Osteoblast (primary cell): ENCODE measurements around the gene B4GALNT2. TPM values are rescaled to one million over a fixed set of nuclear protein-coding genes. Genes with fewer than 3 reads are reported as not detected.

ENCODE experiments used
- DNase-seq: peaks from one replicate; pipeline ENCODE4 v3.0.0; 2011; ENCODE audit warnings: low spot score, mixed read lengths; ENCODE audit not compliant: insufficient read length; ENCODE audit errors: missing footprints
- H2AFZ ChIP-seq: 2 replicates; pipeline ENCODE4 v1.6.0; 2011; ENCODE audit warnings: mild to moderate bottlenecking, low read length
- H3K27ac ChIP-seq: 2 replicates; pipeline ENCODE4 v1.5.1; 2011; ENCODE audit warnings: mild to moderate bottlenecking, low read depth, low read length, moderate library complexity
- H3K27me3 ChIP-seq: 2 replicates; pipeline ENCODE4 v1.6.0; 2012; ENCODE audit warnings: mild to moderate bottlenecking, control low read depth, inconsistent platforms, low read length, moderate library complexity; ENCODE audit not compliant: insufficient read depth
- H3K36me3 ChIP-seq: 2 replicates; pipeline ENCODE4 v1.5.1; 2011; ENCODE audit warnings: mild to moderate bottlenecking, low read length, control low read depth, moderate library complexity; ENCODE audit not compliant: insufficient read depth
- H3K4me1 ChIP-seq: 2 replicates; pipeline ENCODE4 v1.5.1; 2011; ENCODE audit warnings: mild to moderate bottlenecking, low read length, control low read depth, moderate library complexity; ENCODE audit not compliant: insufficient read depth
- H3K4me2 ChIP-seq: 2 replicates; pipeline ENCODE4 v1.6.0; 2011; ENCODE audit warnings: mild to moderate bottlenecking, low read length; ENCODE audit not compliant: insufficient read depth
- H3K4me3 ChIP-seq: fragments of 200-600 bp; sonication (generic); 3 replicates; pipeline ENCODE4 v1.5.1; 2012; ENCODE audit warnings: mild to moderate bottlenecking, low read length, inconsistent platforms; ENCODE audit not compliant: insufficient read depth
- H3K79me2 ChIP-seq: 2 replicates; pipeline ENCODE4 v1.6.0; 2012; ENCODE audit warnings: mild to moderate bottlenecking, low read length, control low read depth, inconsistent platforms; ENCODE audit not compliant: insufficient read depth
- H3K9me3 ChIP-seq: 2 replicates; pipeline ENCODE4 v1.5.1; 2011; ENCODE audit warnings: low read depth, low read length, control low read depth
- H4K20me1 ChIP-seq: 2 replicates; pipeline ENCODE4 v1.6.0; 2012; ENCODE audit warnings: mild to moderate bottlenecking, low read length, control low read depth; ENCODE audit not compliant: insufficient read depth
- total RNA-seq: library from RNA; depleted of rRNA; stranded (reverse); fragments of >200 nt; gene quantifications from 2 replicates; pipeline ENCODE4 v1.2.3, GENCODE V29; 2012
- TF ChIP-seq, protein P1 (sequence below): IDR thresholded peaks from 2 replicates; pipeline ENCODE4 v1.5.1; 2011; ENCODE audit warnings: mild to moderate bottlenecking, low read depth, low read length, moderate library complexity; ENCODE audit errors: extremely low read depth

The B4GALNT2 gene
- total RNA-seq, 1 donor: under 0.01 TPM

DNA sequence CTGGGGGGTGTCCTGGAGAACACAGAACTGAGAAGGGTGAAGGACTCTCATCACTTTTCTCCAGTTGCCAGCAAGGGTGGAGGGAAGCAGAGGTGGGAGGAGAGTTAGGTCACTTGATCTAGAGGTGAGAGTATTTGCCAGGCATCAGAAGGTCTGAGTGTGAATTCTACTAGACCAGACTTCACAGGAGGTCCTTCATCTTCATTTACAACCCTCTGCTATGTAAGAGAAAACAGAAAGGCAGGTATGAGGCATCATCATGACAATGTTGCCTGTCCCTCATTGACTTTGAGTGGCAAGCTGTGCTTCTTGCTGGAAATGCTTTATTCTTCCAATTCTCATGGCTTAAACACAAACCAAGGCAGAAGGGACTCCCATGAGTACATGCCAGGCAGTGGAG lies 45.9 kb upstream of the B4GALNT2 start:
- H3K4me3 ChIP-seq: no peak overlapping the region
- H3K4me1 ChIP-seq: peaks cover 4% of the 10 kb centered on the region
- no peak overlapping the region for H3K4me2 ChIP-seq
- H2AFZ ChIP-seq: no peak overlapping the region
- no peaks in the 10 kb centered on the region for H3K79me2 ChIP-seq
- H3K27me3 ChIP-seq: peaks cover 4% of the 10 kb centered on the region
- H3K27ac ChIP-seq: no peak overlapping the region
- no peaks in the 10 kb centered on the region for H4K20me1 ChIP-seq
- TF ChIP-seq, protein P1, sequence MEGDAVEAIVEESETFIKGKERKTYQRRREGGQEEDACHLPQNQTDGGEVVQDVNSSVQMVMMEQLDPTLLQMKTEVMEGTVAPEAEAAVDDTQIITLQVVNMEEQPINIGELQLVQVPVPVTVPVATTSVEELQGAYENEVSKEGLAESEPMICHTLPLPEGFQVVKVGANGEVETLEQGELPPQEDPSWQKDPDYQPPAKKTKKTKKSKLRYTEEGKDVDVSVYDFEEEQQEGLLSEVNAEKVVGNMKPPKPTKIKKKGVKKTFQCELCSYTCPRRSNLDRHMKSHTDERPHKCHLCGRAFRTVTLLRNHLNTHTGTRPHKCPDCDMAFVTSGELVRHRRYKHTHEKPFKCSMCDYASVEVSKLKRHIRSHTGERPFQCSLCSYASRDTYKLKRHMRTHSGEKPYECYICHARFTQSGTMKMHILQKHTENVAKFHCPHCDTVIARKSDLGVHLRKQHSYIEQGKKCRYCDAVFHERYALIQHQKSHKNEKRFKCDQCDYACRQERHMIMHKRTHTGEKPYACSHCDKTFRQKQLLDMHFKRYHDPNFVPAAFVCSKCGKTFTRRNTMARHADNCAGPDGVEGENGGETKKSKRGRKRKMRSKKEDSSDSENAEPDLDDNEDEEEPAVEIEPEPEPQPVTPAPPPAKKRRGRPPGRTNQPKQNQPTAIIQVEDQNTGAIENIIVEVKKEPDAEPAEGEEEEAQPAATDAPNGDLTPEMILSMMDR: no peak
- H3K36me3 ChIP-seq: no peaks in the 10 kb centered on the region
- H3K9me3 ChIP-seq: no peaks in the 10 kb centered on the region
- no peak for DNase-seq

DNA sequence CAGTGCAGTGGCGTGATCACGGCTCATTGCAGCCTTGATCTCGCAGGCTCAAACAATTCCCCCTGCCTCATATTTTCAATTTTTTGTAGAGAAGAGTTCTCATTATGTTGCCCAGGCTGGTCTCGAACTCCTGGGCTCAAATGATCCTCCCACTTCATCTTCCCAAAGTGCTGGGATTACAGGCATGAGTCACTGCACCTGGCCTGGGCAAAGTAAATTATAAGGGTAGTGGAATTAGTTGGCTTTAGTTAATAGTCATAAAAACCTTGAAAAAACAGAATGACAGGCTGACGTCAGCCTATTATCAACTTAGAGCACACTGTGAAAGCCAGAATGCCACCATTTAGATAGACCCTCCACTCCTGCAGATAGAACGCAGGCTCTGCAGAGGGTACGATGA lies 43.5 kb upstream of the B4GALNT2 start:
- DNase-seq: no peak
- H3K4me2 ChIP-seq: no peak overlapping the region
- no peak overlapping the region for H3K27ac ChIP-seq
- no peaks in the 10 kb centered on the region for H4K20me1 ChIP-seq
- H3K4me3 ChIP-seq: no peak overlapping the region
- H2AFZ ChIP-seq: no peak overlapping the region
- TF ChIP-seq, protein P1: no peak
- H3K4me1 ChIP-seq: peaks cover 4% of the 10 kb centered on the region
- no peaks in the 10 kb centered on the region for H3K9me3 ChIP-seq
- no peaks in the 10 kb centered on the region for H3K79me2 ChIP-seq
- H3K36me3 ChIP-seq: no peaks in the 10 kb centered on the region
- peaks cover 7% of the 10 kb centered on the region for H3K27me3 ChIP-seq

DNA sequence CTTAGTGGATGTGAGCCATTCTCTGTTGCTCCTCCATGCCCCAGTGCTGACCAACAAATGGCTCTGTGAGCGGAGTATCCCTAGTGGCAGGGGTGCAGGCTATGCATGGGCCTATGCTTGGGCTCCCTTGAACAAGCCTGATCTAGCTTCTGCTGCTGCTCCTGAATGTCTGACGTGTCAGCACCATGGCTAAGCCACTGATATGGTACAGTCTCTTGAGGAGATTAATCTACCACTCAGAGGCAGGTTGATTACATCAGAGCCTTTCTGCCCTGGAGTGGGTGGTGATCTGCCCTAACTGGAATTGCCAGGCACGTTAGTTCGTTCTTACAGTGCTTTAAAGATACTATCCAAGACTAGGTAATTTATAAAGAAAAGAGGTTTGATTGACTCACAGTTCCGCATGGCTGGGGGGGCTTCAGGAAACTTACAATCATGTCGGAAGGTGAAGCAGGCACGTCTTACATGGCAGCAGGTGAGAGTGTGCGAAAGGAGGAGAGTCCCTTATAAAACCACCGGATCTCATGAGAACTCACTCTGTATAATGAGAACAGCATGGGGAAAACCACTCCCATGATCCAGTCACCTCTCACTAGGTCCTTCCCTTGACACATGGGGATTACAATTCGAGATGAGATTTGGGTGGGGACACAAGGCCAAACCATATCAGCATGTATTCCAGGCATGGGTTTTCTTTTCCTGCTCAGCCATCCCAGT lies 41.5 kb upstream of the B4GALNT2 start:
- DNase-seq: no peak
- H3K4me3 ChIP-seq: no peak overlapping the region
- H3K4me2 ChIP-seq: no peak overlapping the region
- H3K36me3 ChIP-seq: no peaks in the 10 kb centered on the region
- H3K9me3 ChIP-seq: no peaks in the 10 kb centered on the region
- H3K79me2 ChIP-seq: no peaks in the 10 kb centered on the region
- H2AFZ ChIP-seq: no peak overlapping the region
- H3K27ac ChIP-seq: no peak overlapping the region
- H4K20me1 ChIP-seq: no peaks in the 10 kb centered on the region
- peaks cover 7% of the 10 kb centered on the region for H3K27me3 ChIP-seq
- no peaks in the 10 kb centered on the region for H3K4me1 ChIP-seq
- TF ChIP-seq, protein P1: no peak

DNA sequence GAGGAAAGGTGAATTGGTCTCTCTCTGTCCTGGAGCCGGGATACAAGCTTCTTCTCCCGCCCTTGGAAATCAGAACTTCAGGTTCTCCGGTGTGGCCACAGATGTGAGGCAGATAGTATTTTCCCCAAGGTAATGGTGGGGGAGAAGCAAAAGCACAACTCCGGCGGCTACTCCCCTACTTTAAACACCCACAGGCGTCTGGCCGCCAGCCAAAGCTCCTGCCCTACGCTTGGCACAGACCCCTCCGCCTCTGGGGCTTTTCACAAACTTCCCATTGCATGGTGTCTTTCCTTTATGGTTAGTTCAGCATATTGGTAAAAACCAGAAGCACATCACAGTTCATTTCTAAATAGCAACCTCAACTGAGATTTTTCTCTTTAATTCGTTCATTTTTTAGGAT lies 39.4 kb upstream of the B4GALNT2 start:
- H3K4me3 ChIP-seq: no peak overlapping the region
- no peaks in the 10 kb centered on the region for H3K9me3 ChIP-seq
- H3K36me3 ChIP-seq: no peaks in the 10 kb centered on the region
- no peak overlapping the region for H3K27ac ChIP-seq
- H2AFZ ChIP-seq: no peak overlapping the region
- no peaks in the 10 kb centered on the region for H4K20me1 ChIP-seq
- H3K4me1 ChIP-seq: no peaks in the 10 kb centered on the region
- TF ChIP-seq, protein P1: no peak
- no peak overlapping the region for H3K4me2 ChIP-seq
- H3K79me2 ChIP-seq: no peaks in the 10 kb centered on the region
- H3K27me3 ChIP-seq: peaks cover 3% of the 10 kb centered on the region
- no peak for DNase-seq
